Ovary (tissue), 3 donors: Measurements from ENCODE around the gene GRK6.

Experiments
- CTCF ChIP-seq, 3 donors: fragments of 450-650 bp in 2 of 3; fragments of 200-600 bp in 1 of 3; IDR thresholded peaks; one replicate each; pipeline versions ENCODE4 v1.5.1 to v1.8.0; 2016 to 2022; ENCODE audit warnings: antibody characterized with exemption in 3 of 3, mild to moderate bottlenecking in 1 of 3
- EP300 ChIP-seq: sonication (generic); formaldehyde crosslinking; IDR thresholded peaks from one replicate; pipeline ENCODE4 v1.6.1; 2017; ENCODE audit warnings: antibody characterized with exemption
- POLR2A ChIP-seq: fragments of 450-650 bp; IDR thresholded peaks from one replicate; pipeline ENCODE4 v1.6.1; 2017; ENCODE audit warnings: antibody characterized with exemption, mild to moderate bottlenecking, moderate library complexity
- donor health status: DM: no; HTN: no; CAD: no.

GRCh38 chr5:177491983-177492746 is 65.7 kb downstream of the GRK6 start:
- TF ChIP-seq CTCF (IDR thresholded peaks at IDR 0.05) (no peak), EP300 (no peak), POLR2A (no peak)
